Gastroesophageal sphincter (tissue), 3 donors: ENCODE measurements around the gene XG.

Source experiments
- CTCF ChIP-seq, 4 experiments: fragments of 200-600 bp in 2 of 4; fragments of 450-650 bp in 2 of 4; sonication (generic) in 1 of 4; IDR thresholded peaks; one replicate each; pipeline ENCODE4 v1.5.1; 2017 to 2019; ENCODE audit warnings: antibody characterized with exemption in 4 of 4, mild to moderate bottlenecking in 2 of 4, moderate library complexity in 2 of 4
- EP300 ChIP-seq: sonication (generic); formaldehyde crosslinking; IDR thresholded peaks from one replicate; pipeline ENCODE4 v1.6.1; 2017; ENCODE audit warnings: antibody characterized with exemption, mild to moderate bottlenecking
- POLR2A ChIP-seq, 2 donors: fragments of 450-650 bp; IDR thresholded peaks; one replicate each; pipeline ENCODE4 v1.6.1; 2017; ENCODE audit warnings: antibody characterized with exemption in 2 of 2, mild to moderate bottlenecking in 2 of 2, moderate library complexity in 1 of 2
- POLR2AphosphoS5 ChIP-seq: sonication (generic); formaldehyde crosslinking; IDR thresholded peaks from one replicate; pipeline ENCODE4 v1.6.1; 2017; ENCODE audit warnings: antibody characterized with exemption

GRCh38 chrX:2789569-2789968 is 37.7 kb downstream of the XG start:
- TF ChIP-seq CTCF (IDR thresholded peaks at IDR 0.05) (no peak), POLR2A (IDR thresholded peaks at IDR 0.05) (no peak), POLR2AphosphoS5 (no peak), EP300 (no peak)
